ENCODE measurements around the gene KCNA10.

GRCh38 chr1:110515891-110516290 lies 3.1 kb downstream of the KCNA10 start:
- no peak for TF ChIP-seq CTCF (tag by site-specific recombination; IDR thresholded peaks at IDR 0.05)
- TF ChIP-seq ZSCAN23 (tag by site-specific recombination; IDR thresholded peaks at IDR 0.05) = no peak
- TF ChIP-seq BCL11A (tag by site-specific recombination; IDR thresholded peaks at IDR 0.05; ENCODE audit: low read depth) = no peak
- no peak for TF ChIP-seq ZNF76 (tag by site-specific recombination; IDR thresholded peaks at IDR 0.05; ENCODE audit: borderline replicate concordance, low read depth)
- TF ChIP-seq, protein P1, sequence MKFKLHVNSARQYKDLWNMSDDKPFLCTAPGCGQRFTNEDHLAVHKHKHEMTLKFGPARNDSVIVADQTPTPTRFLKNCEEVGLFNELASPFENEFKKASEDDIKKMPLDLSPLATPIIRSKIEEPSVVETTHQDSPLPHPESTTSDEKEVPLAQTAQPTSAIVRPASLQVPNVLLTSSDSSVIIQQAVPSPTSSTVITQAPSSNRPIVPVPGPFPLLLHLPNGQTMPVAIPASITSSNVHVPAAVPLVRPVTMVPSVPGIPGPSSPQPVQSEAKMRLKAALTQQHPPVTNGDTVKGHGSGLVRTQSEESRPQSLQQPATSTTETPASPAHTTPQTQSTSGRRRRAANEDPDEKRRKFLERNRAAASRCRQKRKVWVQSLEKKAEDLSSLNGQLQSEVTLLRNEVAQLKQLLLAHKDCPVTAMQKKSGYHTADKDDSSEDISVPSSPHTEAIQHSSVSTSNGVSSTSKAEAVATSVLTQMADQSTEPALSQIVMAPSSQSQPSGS (tag by site-specific recombination; IDR thresholded peaks at IDR 0.05; ENCODE audit: low read depth) = no peak
- TF ChIP-seq, protein P2, sequence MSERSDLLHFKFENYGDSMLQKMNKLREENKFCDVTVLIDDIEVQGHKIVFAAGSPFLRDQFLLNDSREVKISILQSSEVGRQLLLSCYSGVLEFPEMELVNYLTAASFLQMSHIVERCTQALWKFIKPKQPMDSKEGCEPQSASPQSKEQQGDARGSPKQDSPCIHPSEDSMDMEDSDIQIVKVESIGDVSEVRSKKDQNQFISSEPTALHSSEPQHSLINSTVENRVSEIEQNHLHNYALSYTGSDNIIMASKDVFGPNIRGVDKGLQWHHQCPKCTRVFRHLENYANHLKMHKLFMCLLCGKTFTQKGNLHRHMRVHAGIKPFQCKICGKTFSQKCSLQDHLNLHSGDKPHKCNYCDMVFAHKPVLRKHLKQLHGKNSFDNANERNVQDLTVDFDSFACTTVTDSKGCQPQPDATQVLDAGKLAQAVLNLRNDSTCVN (tag by site-specific recombination; optimal IDR thresholded peaks at IDR 0.05) = no peak
- no peak for TF ChIP-seq ZNF777 (tag by site-specific recombination; IDR thresholded peaks at IDR 0.05; ENCODE audit: borderline replicate concordance)
- TF ChIP-seq ZNF10 (tag by site-specific recombination; IDR thresholded peaks at IDR 0.05) = no peak
- TF ChIP-seq ZSCAN30 (tag by site-specific recombination; IDR thresholded peaks at IDR 0.05) = no peak
- no peak for TF ChIP-seq ZNF24 (tag by site-specific recombination; IDR thresholded peaks at IDR 0.05)
- TF ChIP-seq ZNF561 (tag by site-specific recombination; IDR thresholded peaks at IDR 0.05; ENCODE audit: borderline replicate concordance) = no peak
